Endothelial cell of umbilical vein (primary cell): ENCODE results near the gene RTN4RL1. TPM values are rescaled to one million over a fixed set of nuclear protein-coding genes. Genes with fewer than 3 reads are reported as not detected.

ENCODE experiments used
- BruUV-seq: library from RNA; stranded (reverse); fragments of 400-500 nt; replicated peaks from 2 replicates; lab custom pipeline; 2021; lab: Mats Ljungman, UMichigan
- CTCF ChIA-PET: fragments of 300-600, 350-600 bp; sonication (Branson Sonifier 250); formaldehyde crosslinking; loops from one replicate; lab custom pipeline; 2021; ENCODE audit warnings: antibody characterized with exemption, inconsistent platforms; lab: Charles Lee
- POLR2A ChIA-PET: fragments of 300-600, 350-600 bp; sonication (Branson Sonifier 250); formaldehyde crosslinking; loops from one replicate; lab custom pipeline; 2021; ENCODE audit warnings: antibody characterized with exemption, inconsistent platforms; lab: Charles Lee
- DNase-seq: peaks from one replicate; pipeline ENCODE4 v3.0.0-alpha.2; 2011; ENCODE audit warnings: low read depth, low spot score
- FAIRE-seq: peaks from 2 replicates; lab custom pipeline; 2011; peaks lifted over from hg19 to GRCh38; lab: Jason Lieb, UNC
- H2AFZ ChIP-seq: 2 replicates; pipeline ENCODE4 v1.6.0; 2012; ENCODE audit warnings: low read depth, low read length, control low read depth, inconsistent platforms
- H3K27ac ChIP-seq: 2 replicates; pipeline ENCODE4 v1.5.1; 2011; ENCODE audit warnings: low read depth, mild to moderate bottlenecking, control low read depth, low read length, moderate library complexity; ENCODE audit not compliant: insufficient read depth
- H3K27me3 ChIP-seq, 2 experiments: 2 replicates each; pipeline versions ENCODE4 v1.6.0 to v1.6.1; 2011; ENCODE audit warnings: low read length in 2 of 2, mixed read lengths in 1 of 2; ENCODE audit not compliant: control insufficient read depth in 2 of 2, insufficient read depth in 2 of 2
- H3K36me3 ChIP-seq, 2 experiments: 2 replicates in 1 of 2; 3 replicates in 1 of 2; pipeline ENCODE4 v1.5.1; 2011; ENCODE audit warnings: low read length in 2 of 2, mild to moderate bottlenecking in 1 of 2, moderate library complexity in 1 of 2; ENCODE audit not compliant: control insufficient read depth in 2 of 2, insufficient read depth in 2 of 2; ENCODE audit errors: extremely low read depth in 1 of 2
- H3K4me1 ChIP-seq: 3 replicates; pipeline ENCODE4 v1.5.1; 2011; ENCODE audit warnings: mild to moderate bottlenecking, low read length; ENCODE audit not compliant: control insufficient read depth, insufficient read depth; ENCODE audit errors: extremely low read depth
- H3K4me2 ChIP-seq: 2 replicates; pipeline ENCODE4 v1.6.1; 2011; ENCODE audit warnings: low read length, control low read depth, mixed read lengths; ENCODE audit not compliant: insufficient read depth
- H3K4me3 ChIP-seq, 3 experiments: fragments of 200-600 bp in 1 of 3; sonication (generic), shearing (Covaris generic) in 1 of 3; replicated peaks in 1 of 3; 2 replicates each; pipeline ENCODE4 v1.5.1; 2011 to 2016; ENCODE audit warnings: control low read depth in 3 of 3, low read length in 3 of 3, mild to moderate bottlenecking in 2 of 3, inconsistent platforms in 1 of 3, low read depth in 1 of 3, moderate library complexity in 1 of 3; ENCODE audit not compliant: insufficient read depth in 1 of 3
- H3K79me2 ChIP-seq: 2 replicates; pipeline ENCODE4 v1.6.0; 2012; ENCODE audit warnings: low read length, inconsistent platforms; ENCODE audit not compliant: control insufficient read depth, insufficient read depth
- H3K9ac ChIP-seq: replicated peaks from 2 replicates; pipeline ENCODE3; 2011; ENCODE audit warnings: low read length, control low read depth; ENCODE audit not compliant: insufficient read depth; ENCODE audit errors: extremely low read depth
- H3K9me1 ChIP-seq: replicated peaks from 3 replicates; pipeline ENCODE4 v1.6.0; 2011; ENCODE audit warnings: mild to moderate bottlenecking, low read length; ENCODE audit not compliant: control insufficient read depth, insufficient read depth; ENCODE audit errors: extremely low read depth
- H3K9me3 ChIP-seq: replicated peaks from 2 replicates; pipeline ENCODE4 v1.5.1; 2012; ENCODE audit warnings: low read length, inconsistent platforms; ENCODE audit not compliant: control insufficient read depth, insufficient read depth
- H4K20me1 ChIP-seq: replicated peaks from 2 replicates; pipeline ENCODE3; 2011; ENCODE audit warnings: mild to moderate bottlenecking, low read length; ENCODE audit not compliant: control insufficient read depth, insufficient read depth; ENCODE audit errors: extremely low read depth
- EZH2 ChIP-seq: IDR thresholded peaks from 2 replicates; pipeline ENCODE4 v1.6.1; 2012; ENCODE audit warnings: borderline replicate concordance, low read depth, mild to moderate bottlenecking, moderate library complexity, low read length, inconsistent platforms; ENCODE audit not compliant: severe bottlenecking
- FOS ChIP-seq: IDR thresholded peaks from 2 replicates; pipeline ENCODE4 v1.6.1; 2011; ENCODE audit warnings: mild to moderate bottlenecking, low read length, moderate library complexity, borderline replicate concordance; ENCODE audit not compliant: insufficient read depth
- GATA2 ChIP-seq: IDR thresholded peaks from 2 replicates; pipeline ENCODE4 v1.7.0; 2011; ENCODE audit warnings: low read depth, mild to moderate bottlenecking, moderate library complexity, mixed read lengths, low read length; ENCODE audit not compliant: insufficient read length, insufficient read depth
- JUN ChIP-seq: IDR thresholded peaks from 2 replicates; pipeline ENCODE4 v1.6.1; 2011; ENCODE audit warnings: borderline replicate concordance, low read depth; ENCODE audit not compliant: insufficient read length, insufficient read depth
- MYC ChIP-seq: IDR thresholded peaks from one replicate; pipeline ENCODE4 v1.6.1; 2011; ENCODE audit warnings: mild to moderate bottlenecking, low read depth, low read length
- POLR2A ChIP-seq: IDR thresholded peaks from 2 replicates; pipeline ENCODE4 v1.6.1; 2012; ENCODE audit warnings: low read depth, mild to moderate bottlenecking, control low read depth, low read length
- POLR2AphosphoS5 ChIP-seq: IDR thresholded peaks from 2 replicates; pipeline ENCODE4 v1.6.1; 2012; ENCODE audit warnings: low read depth, mild to moderate bottlenecking, control low read depth, low read length, moderate library complexity; ENCODE audit not compliant: insufficient read depth
- dilution Hi-C: fragments of 300-500 bp; cut with MboI; formaldehyde crosslinking; loops from one replicate; pipeline ENCODE4 v1.15.0; 2019; ENCODE audit warnings: low sequenced_read_pairs; ENCODE audit not compliant: extremely low pct_ligation_motif_present
- intact Hi-C: fragments of 100-400 bp; cut with micrococcal nuclease; formaldehyde crosslinking; loops from one replicate; pipeline ENCODE4 v1.10.0; 2022
- polyA plus RNA-seq, 4 experiments: library from polyadenylated mRNA; depleted of rRNA in 3 of 4; stranded (reverse) in 3 of 4; unstranded in 1 of 4; fragments of >200 nt; gene quantifications; 2 replicates each; pipeline versions ENCODE4 v1.2.1 to v1.2.3, GENCODE V29; 2011 to 2012; ENCODE audit warnings: missing spikeins in 1 of 4
- total RNA-seq: library from RNA; stranded (reverse); gene quantifications from 2 replicates; pipeline ENCODE4 v1.2.3, GENCODE V29; 2021
- TF ChIP-seq, protein P1 (sequence below), 2 donors: IDR thresholded peaks; 1 replicate in 1 of 2; 2 replicates in 1 of 2; pipeline ENCODE4 v1.5.1; 2011; ENCODE audit warnings: low read length in 2 of 2, mild to moderate bottlenecking in 2 of 2, moderate library complexity in 2 of 2, control low read depth in 1 of 2, inconsistent platforms in 1 of 2, low read depth in 1 of 2; ENCODE audit not compliant: insufficient read depth in 1 of 2; ENCODE audit errors: extremely low read depth in 1 of 2
- TF ChIP-seq, protein P2 (sequence below): IDR thresholded peaks from 2 replicates; pipeline ENCODE4 v1.6.1; 2011; ENCODE audit not compliant: insufficient read depth, insufficient read length

Gene RTN4RL1
- total and polyA plus RNA-seq, 2 donors (not counting 3 experiments of a cell fraction or from before 2014, with no cell fraction given) = 0.04 TPM; not detected in 1

DNA sequence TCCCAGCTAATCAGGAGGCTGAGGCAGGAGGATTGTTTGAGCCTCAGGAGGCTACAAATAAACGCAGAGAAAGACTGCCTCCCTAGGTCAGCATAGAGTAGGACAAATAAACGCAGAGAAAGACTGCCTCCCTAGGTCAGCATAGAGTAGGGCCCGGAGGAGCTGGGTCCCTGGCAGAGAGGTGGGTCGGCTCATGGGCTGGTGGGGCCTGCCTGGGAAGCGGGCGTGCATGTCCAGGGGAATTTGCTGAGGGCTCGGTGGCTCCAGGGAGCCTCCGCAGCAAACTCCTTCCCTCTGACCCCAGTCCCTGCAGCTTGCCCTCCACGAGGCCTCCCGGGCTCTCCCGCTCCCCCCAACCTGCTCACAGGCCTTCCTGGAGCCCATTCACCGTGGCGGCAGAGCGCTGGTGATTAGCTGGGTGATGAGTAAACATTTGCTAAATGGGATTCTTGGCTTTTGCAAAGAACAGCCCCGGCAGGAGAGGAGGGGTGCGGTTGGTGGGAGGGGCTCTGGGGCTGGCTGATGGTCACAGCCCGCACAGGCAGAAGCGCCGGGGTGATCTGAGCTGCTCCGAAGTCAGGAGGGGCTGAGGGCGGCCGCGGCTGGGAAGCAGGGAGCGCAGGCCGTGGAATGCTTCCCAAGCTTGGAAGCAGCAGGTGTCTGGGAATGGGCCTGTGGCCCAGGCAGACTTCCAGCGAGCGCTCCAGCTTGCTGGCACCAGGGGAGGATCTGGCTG is 93.1 kb downstream of the RTN4RL1 start:
- ChIA-PET POLR2A (no interaction called here), CTCF (interaction anchor here (0.9 to 2.3 kb wide), 3 partner anchors 10 to 23 kb away, joined by 3 to 9 read pairs (median 4); no protein-coding TSS in a partner anchor)
- intact Hi-C loops = no loop called here
- TF ChIP-seq GATA2 (no peak), MYC (no peak), EZH2 (no peak), POLR2A (no peak), JUN (no peak), POLR2AphosphoS5 (no peak), FOS (no peak)
- TF ChIP-seq, protein P1, sequence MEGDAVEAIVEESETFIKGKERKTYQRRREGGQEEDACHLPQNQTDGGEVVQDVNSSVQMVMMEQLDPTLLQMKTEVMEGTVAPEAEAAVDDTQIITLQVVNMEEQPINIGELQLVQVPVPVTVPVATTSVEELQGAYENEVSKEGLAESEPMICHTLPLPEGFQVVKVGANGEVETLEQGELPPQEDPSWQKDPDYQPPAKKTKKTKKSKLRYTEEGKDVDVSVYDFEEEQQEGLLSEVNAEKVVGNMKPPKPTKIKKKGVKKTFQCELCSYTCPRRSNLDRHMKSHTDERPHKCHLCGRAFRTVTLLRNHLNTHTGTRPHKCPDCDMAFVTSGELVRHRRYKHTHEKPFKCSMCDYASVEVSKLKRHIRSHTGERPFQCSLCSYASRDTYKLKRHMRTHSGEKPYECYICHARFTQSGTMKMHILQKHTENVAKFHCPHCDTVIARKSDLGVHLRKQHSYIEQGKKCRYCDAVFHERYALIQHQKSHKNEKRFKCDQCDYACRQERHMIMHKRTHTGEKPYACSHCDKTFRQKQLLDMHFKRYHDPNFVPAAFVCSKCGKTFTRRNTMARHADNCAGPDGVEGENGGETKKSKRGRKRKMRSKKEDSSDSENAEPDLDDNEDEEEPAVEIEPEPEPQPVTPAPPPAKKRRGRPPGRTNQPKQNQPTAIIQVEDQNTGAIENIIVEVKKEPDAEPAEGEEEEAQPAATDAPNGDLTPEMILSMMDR (IDR thresholded peaks at IDR 0.05; ENCODE audit: extremely low read depth in 1 of 2, insufficient read depth in 1 of 2, low read depth in 1 of 2, low read length in 2 of 2) = no peak
- TF ChIP-seq, protein P2, sequence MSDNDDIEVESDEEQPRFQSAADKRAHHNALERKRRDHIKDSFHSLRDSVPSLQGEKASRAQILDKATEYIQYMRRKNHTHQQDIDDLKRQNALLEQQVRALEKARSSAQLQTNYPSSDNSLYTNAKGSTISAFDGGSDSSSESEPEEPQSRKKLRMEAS = no peak
- H4K20me1 ChIP-seq = no peaks in the 10 kb centered on the region
- H3K36me3 ChIP-seq = no peaks in the 10 kb centered on the region
- H2AFZ ChIP-seq = no peak overlapping the region
- no TSS peak for BruUV-seq
- DNase-seq (no peak), FAIRE-seq (no peak)
- no peak overlapping the region for H3K9ac ChIP-seq
- no peaks in the 10 kb centered on the region for H3K79me2 ChIP-seq
- H3K27me3 ChIP-seq = no peaks in the 10 kb centered on the region
- H3K4me1 ChIP-seq = no peaks in the 10 kb centered on the region
- no peaks in the 10 kb centered on the region for H3K9me3 ChIP-seq
- no peak overlapping the region for H3K4me2 ChIP-seq
- no peak overlapping the region for H3K27ac ChIP-seq
- no peaks in the 10 kb centered on the region for H3K9me1 ChIP-seq
- H3K4me3 ChIP-seq = no peak overlapping the region
- dilution Hi-C loops = no loop called here
